ENCODE measurements around the gene MON1B.
"Not testable (repeated sequence)": the region's sequence is repeated elsewhere in the genome, so short reads cannot be mapped to it uniquely, and the experiment has no call there.

MON1B gene

DNA sequence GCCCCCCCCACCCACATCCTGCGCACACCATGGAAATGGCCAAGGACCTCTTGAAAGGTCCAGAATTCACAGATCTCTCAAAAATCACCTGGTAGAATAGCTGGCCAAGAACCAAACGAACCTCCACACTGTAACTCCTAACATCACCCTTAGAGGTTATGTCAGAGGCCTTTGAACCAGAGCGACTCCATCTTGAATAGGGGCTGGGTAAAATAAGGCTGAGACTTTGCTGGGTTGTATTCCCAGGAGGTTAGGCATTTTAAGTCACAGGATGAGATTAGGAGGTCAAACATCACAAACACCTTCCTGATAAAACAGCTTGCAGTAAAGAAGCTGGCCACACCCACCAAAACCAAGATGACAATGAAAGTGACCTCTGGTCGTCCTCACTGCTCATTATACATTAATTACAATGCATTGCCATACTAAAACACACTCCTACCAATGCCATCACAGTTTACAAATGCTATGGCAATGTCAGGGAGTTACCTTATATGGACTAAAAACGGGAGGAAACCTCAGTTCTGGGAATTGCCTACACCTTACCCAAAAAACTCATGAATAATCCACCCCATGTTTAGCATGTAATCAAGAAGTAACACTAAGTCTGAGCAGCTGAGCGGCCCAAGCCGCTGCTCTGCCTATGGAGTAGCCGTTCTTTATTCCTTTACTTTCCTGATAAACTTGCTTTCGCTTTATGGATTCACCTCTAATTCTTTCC, 43.0 kb downstream of the MON1B start:
- no peak for DNase-seq (ENCODE audit: low read depth)
- TF ChIP-seq MAX (IDR thresholded peaks at IDR 0.05; ENCODE audit: low read depth, low read length), result no peak
- no peak for TF ChIP-seq CTCF (IDR thresholded peaks at IDR 0.05; ENCODE audit: low read depth, low read length)
- no peak for TF ChIP-seq POLR2A (IDR thresholded peaks at IDR 0.05; ENCODE audit: extremely low read depth, insufficient read length)
- no peak overlapping the region for H3K4me3 ChIP-seq (ENCODE audit: low read depth, low read length)

GRCh38 chr16:77234611-77235010, 43.6 kb downstream of the MON1B start:
- no peak for TF ChIP-seq MYC (IDR thresholded peaks at IDR 0.05; ENCODE audit: low read depth, low read length)
- no peak for TF ChIP-seq CTCF (IDR thresholded peaks at IDR 0.05; ENCODE audit: low read depth, low read length)
- TF ChIP-seq MAX (IDR thresholded peaks at IDR 0.05; ENCODE audit: low read depth, low read length), result no peak
- no peak for TF ChIP-seq POLR2A (IDR thresholded peaks at IDR 0.05; ENCODE audit: extremely low read depth, insufficient read length)
- peak; percentile 15 for DNase-seq (ENCODE audit: low read depth)

DNA sequence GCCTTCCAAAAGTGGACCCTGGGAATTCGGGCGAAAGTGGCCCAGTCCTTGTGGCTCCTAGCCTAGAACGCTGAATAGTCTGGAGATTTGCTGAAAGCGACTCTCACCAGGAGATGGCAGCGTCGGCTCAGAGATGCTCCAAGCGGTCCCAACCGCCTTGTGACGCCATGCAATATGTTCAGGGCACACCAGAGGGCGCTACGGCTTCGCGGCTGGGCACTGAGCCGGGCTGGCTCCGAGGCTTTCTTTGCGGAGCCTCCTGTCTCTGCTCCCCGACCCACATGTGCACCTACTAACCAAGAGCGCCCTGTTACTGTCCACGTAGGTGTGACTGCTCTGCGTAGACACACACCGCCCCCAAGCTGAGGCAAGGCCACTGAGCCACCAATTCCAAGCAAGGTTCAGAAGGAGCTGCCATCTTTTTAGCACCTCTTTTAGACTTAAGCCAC, 45.1 kb downstream of the MON1B start:
- no peak overlapping the region for H3K4me3 ChIP-seq (ENCODE audit: low read depth, low read length)
- DNase-seq (ENCODE audit: low read depth), result peak; percentile 85
- no peak for TF ChIP-seq MYC (IDR thresholded peaks at IDR 0.05; ENCODE audit: low read depth, low read length)
- peak; percentile 97 for TF ChIP-seq CTCF (IDR thresholded peaks at IDR 0.05; ENCODE audit: low read depth, low read length)
- TF ChIP-seq POLR2A (IDR thresholded peaks at IDR 0.05; ENCODE audit: extremely low read depth, insufficient read length), result no peak
- no peak; the same call in 1 of the 2 replicates for TF ChIP-seq MAX (IDR thresholded peaks at IDR 0.05; ENCODE audit: low read depth, low read length)

More at GRCh38 chr16:77234611-77235010, 43.6 kb downstream of the MON1B start:
- no peak overlapping the region for H3K4me3 ChIP-seq (ENCODE audit: low read depth, low read length)

GRCh38 chr16:77238593-77238992, 47.6 kb downstream of the MON1B start:
- H3K4me3 ChIP-seq (ENCODE audit: low read depth, low read length), result no peak overlapping the region
- DNase-seq (ENCODE audit: low read depth), result no peak
- TF ChIP-seq MYC (IDR thresholded peaks at IDR 0.05; ENCODE audit: low read depth, low read length) (no peak), POLR2A (IDR thresholded peaks at IDR 0.05; ENCODE audit: extremely low read depth, insufficient read length) (no peak), CTCF (IDR thresholded peaks at IDR 0.05; ENCODE audit: low read depth, low read length) (no peak), MAX (IDR thresholded peaks at IDR 0.05; ENCODE audit: low read depth, low read length) (no peak)

DNA sequence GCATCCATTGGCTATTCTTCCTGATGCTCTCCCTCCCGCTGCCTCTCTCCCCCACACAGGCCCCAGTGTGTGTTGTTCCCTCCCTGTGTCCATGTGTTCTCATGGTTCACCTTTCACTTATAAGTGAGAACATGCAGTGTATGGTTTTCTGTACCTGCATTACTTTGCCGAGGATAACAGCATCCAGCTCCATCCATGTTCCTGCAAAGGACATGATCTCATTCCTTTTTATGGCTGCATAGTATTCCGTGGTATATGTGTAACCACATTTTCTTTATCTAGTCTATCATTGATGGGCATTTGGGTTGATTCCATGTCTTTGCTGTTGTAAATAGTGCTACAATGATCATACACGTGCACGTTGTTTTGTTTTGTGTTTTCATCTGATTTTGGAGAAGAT, 51.5 kb downstream of the MON1B start:
- H3K4me3 ChIP-seq (ENCODE audit: low read depth, low read length); DNase-seq (ENCODE audit: low read depth): not testable (repeated sequence)

DNA sequence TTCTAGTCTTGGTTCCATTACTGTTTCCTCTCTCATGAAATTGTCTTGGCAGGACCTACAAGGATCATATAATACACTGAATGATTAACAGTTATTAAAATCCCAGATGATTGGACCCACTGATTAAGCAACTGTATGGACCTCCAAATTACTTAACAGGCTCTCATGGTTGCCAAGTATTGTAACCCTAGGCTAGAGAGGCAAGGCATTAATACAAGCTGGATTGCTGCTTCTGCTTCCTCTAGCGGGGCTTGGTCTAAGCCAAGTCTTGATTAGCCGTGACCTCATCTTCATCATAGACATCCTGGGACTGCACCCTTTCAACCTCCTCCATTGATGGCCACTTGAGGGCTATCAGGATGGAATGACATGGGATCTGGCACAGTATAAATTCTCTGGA, 55.2 kb downstream of the MON1B start:
- no peak overlapping the region for H3K4me3 ChIP-seq (ENCODE audit: low read depth, low read length)
- DNase-seq (ENCODE audit: low read depth), result no peak
- TF ChIP-seq MAX (IDR thresholded peaks at IDR 0.05; ENCODE audit: low read depth, low read length) (no peak), CTCF (IDR thresholded peaks at IDR 0.05; ENCODE audit: low read depth, low read length) (no peak), POLR2A (IDR thresholded peaks at IDR 0.05; ENCODE audit: extremely low read depth, insufficient read length) (no peak), MYC (IDR thresholded peaks at IDR 0.05; ENCODE audit: low read depth, low read length) (no peak)
